GM21723 (cell line): Measurements from ENCODE around the gene RIOK3.
"Not testable (repeated sequence)": the region's sequence is repeated elsewhere in the genome, so short reads cannot be mapped to it uniquely, and the experiment has no call there.

Experiments
- ATAC-seq: cut with Tn5 transposase; IDR thresholded peaks from one replicate; pipeline ENCODE4 v1.9.1; 2021; ENCODE audit warnings: mild to moderate bottlenecking, moderate library complexity; ENCODE audit not compliant: unreplicated experiment

RIOK3 gene

GRCh38 chr18:23452728-23453679 lies at the start of gene RIOK3:
TSS of gene RIOK3 (plus strand) at chr18:23453287. CDS start at chr18:23453440, 153 bp downstream.
- ATAC-seq = peak; percentile 96

GRCh38 chr18:23403310-23403709 lies 49.8 kb upstream of the RIOK3 start:
- no peak for ATAC-seq

- ATAC-seq = no peak
Measured at GRCh38 chr18:23405636-23406035, 47.5 kb upstream of the RIOK3 start.

- no peak for ATAC-seq
Measured at GRCh38 chr18:23406271-23406787, 46.8 kb upstream of the RIOK3 start.

- ATAC-seq = no peak
Measured at GRCh38 chr18:23412351-23412964, 40.6 kb upstream of the RIOK3 start.

- no peak for ATAC-seq
Measured at GRCh38 chr18:23415515-23415914, 37.6 kb upstream of the RIOK3 start.

- no peak for ATAC-seq
Measured at GRCh38 chr18:23416298-23416697, 36.8 kb upstream of the RIOK3 start.

GRCh38 chr18:23421277-23421676 lies 31.8 kb upstream of the RIOK3 start:
- ATAC-seq = no peak

- peak; percentile 94 for ATAC-seq
Measured at GRCh38 chr18:23422751-23423418, 30.2 kb upstream of the RIOK3 start.

- ATAC-seq = no peak
Measured at GRCh38 chr18:23424616-23425015, 28.5 kb upstream of the RIOK3 start.

GRCh38 chr18:23428821-23429220 lies 24.3 kb upstream of the RIOK3 start:
- no peak for ATAC-seq

GRCh38 chr18:23429538-23429937 lies 23.5 kb upstream of the RIOK3 start:
- ATAC-seq = not testable (repeated sequence)

GRCh38 chr18:23433360-23433759 lies 19.7 kb upstream of the RIOK3 start:
- no peak for ATAC-seq

GRCh38 chr18:23437357-23438045 lies 15.6 kb upstream of the RIOK3 start:
- peak; percentile 96 for ATAC-seq

- ATAC-seq = no peak
Measured at GRCh38 chr18:23438046-23438377, 15.1 kb upstream of the RIOK3 start.

- ATAC-seq = no peak
Measured at GRCh38 chr18:23438608-23439366, 14.3 kb upstream of the RIOK3 start.

GRCh38 chr18:23440131-23440530 lies 13.0 kb upstream of the RIOK3 start:
- no peak for ATAC-seq

- ATAC-seq = no peak
Measured at GRCh38 chr18:23442958-23443357, 10.1 kb upstream of the RIOK3 start.

- no peak for ATAC-seq
Measured at GRCh38 chr18:23448291-23448690, 4.8 kb upstream of the RIOK3 start.

- ATAC-seq = no peak
Measured at GRCh38 chr18:23450022-23450421, 3.1 kb upstream of the RIOK3 start.
